GM19099 (cell line): ENCODE results near the gene LSM14B.

Experiments used
- POLR2A ChIP-seq: IDR thresholded peaks from 3 replicates; pipeline ENCODE4 v1.6.1; 2011; ENCODE audit warnings: low read depth; ENCODE audit not compliant: insufficient read length; ENCODE audit errors: extremely low read depth

The LSM14B gene

GRCh38 chr20:62135573-62136266 lies 13.4 kb downstream of the LSM14B start:
- TF ChIP-seq POLR2A, result no peak

GRCh38 chr20:62136283-62137091 lies 14.2 kb downstream of the LSM14B start:
- no peak for TF ChIP-seq POLR2A

- TF ChIP-seq POLR2A, result no peak
Measured at GRCh38 chr20:62137092-62137384, 14.8 kb downstream of the LSM14B start.

GRCh38 chr20:62137478-62138203 lies 15.4 kb downstream of the LSM14B start:
- TF ChIP-seq POLR2A, result no peak

- TF ChIP-seq POLR2A, result no peak
Measured at GRCh38 chr20:62138204-62138543, 15.9 kb downstream of the LSM14B start.

GRCh38 chr20:62138912-62139311 lies 16.6 kb downstream of the LSM14B start:
- TF ChIP-seq POLR2A, result no peak

- TF ChIP-seq POLR2A, result no peak
Measured at GRCh38 chr20:62139636-62140035, 17.4 kb downstream of the LSM14B start.

- no peak for TF ChIP-seq POLR2A
Measured at GRCh38 chr20:62141043-62141396, 18.7 kb downstream of the LSM14B start.

GRCh38 chr20:62141397-62142251 lies 19.3 kb downstream of the LSM14B start:
- TF ChIP-seq POLR2A, result no peak

GRCh38 chr20:62142252-62143080 lies 20.2 kb downstream of the LSM14B start:
- no peak for TF ChIP-seq POLR2A

- peak; percentile 84 for TF ChIP-seq POLR2A
Measured at GRCh38 chr20:62143081-62143956, 21.0 kb downstream of the LSM14B start, which contains the start of the genes PSMA7 and SS18L1. Gene PSMA7 (minus strand): TSS chr20:62143394. CDS start chr20:62143303, 91 bp downstream. Gene SS18L1 (plus strand): TSS chr20:62143769. CDS start chr20:62143821, 52 bp downstream.

- TF ChIP-seq POLR2A, result no peak
Measured at GRCh38 chr20:62143957-62144825, 21.9 kb downstream of the LSM14B start.

GRCh38 chr20:62145688-62146018 lies 23.4 kb downstream of the LSM14B start:
- no peak for TF ChIP-seq POLR2A
